NCI-H82 (cell line): Measurements from ENCODE around the gene CAMKMT.
"Not testable (repeated sequence)": the region's sequence is repeated elsewhere in the genome, so short reads cannot be mapped to it uniquely, and the experiment has no call there.

Source experiments
- DNase-seq: peaks from one replicate; lab custom pipeline; 2025; lab: John Stamatoyannopoulos, UW

CAMKMT gene

GRCh38 chr2:44550561-44550960 lies 188.8 kb downstream of the CAMKMT start:
- DNase-seq: no peak

GRCh38 chr2:44551497-44551896 lies 189.8 kb downstream of the CAMKMT start:
- no peak for DNase-seq

DNA sequence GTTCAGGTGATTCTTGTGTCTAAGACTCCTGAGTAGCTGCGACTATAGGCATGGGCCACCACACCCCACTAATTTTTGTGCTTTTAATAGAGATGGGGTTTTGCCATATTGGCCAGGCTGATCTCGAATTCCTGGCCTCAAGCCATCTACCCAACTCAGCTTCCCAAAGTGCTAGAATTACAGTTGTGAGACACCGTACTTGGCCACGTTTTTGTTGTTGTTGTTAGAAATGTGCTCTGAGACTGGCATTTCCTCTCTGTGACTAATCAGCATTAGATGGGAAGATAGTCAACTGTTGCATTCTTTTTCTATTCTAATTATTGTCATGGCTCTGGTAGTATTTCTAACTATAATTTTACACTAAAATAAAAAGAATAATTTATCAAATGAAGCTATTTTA lies 191.7 kb downstream of the CAMKMT start:
- no peak for DNase-seq

- DNase-seq: no peak
Measured at GRCh38 chr2:44555700-44556099, 194.0 kb downstream of the CAMKMT start.

DNA sequence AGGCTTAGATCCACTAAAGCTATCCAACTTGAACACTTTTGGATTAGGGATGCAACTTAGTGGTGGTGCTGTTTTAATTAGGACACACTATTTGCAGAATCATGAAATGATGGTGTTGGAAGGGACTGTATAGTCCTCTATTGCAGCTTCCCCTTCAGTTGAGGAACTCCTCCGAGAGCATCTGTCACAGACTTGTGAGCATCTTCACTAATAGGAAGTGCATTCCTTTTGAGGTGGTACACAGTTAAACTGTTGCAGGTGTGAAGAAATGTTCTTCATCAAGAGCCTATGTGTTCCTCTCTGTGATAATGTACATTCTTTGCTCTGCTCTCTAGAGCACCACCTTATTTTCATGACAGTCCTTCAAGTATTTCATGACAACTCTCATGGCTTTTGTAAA lies 197.4 kb downstream of the CAMKMT start:
- DNase-seq: no peak

- DNase-seq: peak; percentile 58
Measured at GRCh38 chr2:44560352-44560751, 198.6 kb downstream of the CAMKMT start.

DNA sequence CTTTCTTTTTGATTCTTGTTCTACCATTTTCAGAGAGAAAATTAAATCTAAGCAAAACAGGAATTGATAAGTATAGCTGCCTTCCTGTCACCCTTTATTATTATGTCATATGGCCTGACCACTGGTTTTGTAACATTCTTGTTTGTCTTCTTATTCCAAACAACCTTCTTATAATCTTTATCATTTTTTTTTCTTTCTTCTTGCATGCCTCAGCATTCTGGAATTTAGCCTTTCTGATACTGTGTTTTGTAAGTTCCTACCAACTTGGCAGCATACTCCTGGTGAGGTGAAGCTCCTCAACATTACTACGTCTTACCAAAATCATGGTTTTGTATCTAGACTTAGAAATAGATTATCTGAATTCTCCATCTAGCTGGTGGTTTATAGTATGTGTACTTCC lies 199.2 kb downstream of the CAMKMT start:
- no peak for DNase-seq

DNA sequence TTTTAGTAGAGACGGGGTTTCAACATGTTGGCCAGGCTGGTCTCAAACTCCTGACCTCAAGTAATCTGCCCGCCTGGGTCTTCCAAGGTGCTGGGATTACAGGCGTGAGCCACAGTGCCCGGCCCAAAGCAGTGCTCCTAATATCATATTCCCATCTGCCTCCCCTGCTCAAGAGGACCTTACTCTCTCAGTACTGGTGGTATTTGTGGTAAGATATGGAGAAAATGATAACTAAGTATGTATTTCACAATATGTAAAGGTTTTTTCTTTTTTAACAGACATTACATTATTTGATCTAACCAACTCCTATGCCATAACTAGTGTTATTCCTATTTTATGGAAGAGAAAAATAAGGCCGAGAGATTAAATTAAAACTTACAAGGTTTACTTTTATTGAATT lies 201.0 kb downstream of the CAMKMT start:
- no peak for DNase-seq

GRCh38 chr2:44564752-44565151 lies 203.0 kb downstream of the CAMKMT start:
- no peak for DNase-seq

DNA sequence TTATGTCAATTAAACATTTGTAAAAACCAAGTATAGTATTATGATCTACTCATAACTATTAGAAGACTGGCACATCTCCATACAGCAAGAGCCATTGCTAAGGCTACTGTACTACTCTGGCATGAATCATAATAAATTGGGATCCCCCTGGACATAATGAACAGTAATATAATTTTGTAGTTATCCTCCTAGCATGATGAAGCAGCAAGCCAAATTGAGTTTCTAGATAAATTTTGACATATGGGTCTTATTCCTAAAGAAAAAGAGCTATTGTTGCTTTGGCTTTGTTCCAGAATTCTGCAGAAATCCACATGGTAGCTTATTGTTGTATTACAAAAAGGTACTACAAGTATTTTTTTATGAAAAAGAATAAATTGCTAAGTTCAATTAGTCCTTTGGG lies 204.3 kb downstream of the CAMKMT start:
- DNase-seq: no peak

DNA sequence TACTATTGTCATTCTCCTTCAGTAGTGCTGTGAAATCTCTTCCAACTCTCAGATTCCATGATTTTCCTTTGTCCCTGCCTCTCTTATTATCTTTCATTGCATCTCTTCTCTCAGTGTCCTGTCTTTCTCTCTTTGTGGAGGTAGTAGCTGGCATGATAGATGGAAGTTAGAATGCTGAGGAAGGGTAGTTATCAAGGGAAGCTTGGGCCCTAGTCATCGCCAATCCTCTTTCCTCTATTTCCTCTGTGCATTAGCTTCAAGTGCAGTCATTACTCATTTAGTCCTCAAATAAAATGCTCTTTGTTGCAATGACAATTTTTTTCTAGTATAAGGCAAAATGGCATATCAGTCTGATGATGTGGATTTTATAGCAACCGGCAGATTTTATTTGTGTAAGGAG lies 207.7 kb downstream of the CAMKMT start:
- no peak for DNase-seq

- no peak for DNase-seq
Measured at GRCh38 chr2:44570271-44570670, 208.5 kb downstream of the CAMKMT start.

DNA sequence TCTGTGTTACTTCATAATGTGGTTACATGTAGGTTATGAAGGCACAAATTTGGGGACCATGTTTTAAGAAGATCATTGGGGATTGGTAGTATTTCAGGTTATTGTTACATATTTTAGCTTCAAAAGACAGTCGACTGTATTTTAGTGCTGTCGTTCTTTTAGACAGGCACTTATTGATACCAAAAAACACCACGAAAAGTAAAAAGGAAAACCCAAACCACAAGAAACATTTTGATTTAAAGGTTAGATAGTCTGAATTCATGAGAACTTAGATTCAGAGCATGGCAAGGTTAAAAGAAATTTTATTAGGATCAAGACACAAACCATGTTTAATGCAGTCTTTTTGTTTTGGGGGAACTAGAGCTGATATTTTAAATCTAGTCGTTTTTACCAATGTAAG lies 209.0 kb downstream of the CAMKMT start:
- no peak for DNase-seq

DNA sequence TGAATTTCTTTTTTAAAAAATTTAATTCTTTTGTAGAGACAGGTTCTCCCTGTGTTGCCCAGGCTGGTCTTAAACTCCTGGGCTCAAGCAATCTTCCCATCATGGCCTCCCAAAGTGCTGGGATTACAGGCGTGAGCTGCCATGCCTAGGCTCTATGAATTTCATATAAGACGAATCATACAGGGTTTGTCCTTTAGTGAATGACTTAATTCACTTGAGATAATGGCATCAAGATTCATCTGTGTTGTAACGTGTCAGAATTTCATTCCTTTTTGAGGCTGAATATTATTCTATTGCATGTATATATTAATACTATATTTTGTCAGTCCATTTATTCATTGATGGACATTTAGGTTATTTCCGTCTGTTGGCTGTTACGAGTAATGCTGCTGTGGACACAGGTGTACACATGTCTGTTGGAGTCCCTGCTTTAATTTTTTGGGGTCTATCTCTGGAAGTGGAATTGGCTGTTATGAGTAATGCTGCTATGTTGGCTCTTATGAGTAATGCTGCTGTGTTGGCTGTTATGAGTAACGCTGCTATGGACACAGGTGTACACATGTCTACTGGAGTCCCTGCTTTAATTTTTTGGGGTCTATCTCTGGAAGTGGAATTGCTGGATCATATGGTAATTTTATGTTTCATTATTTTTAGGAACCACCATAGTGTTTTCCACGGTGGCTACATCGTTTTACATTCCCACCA lies 210.6 kb downstream of the CAMKMT start:
- no peak for DNase-seq

DNA sequence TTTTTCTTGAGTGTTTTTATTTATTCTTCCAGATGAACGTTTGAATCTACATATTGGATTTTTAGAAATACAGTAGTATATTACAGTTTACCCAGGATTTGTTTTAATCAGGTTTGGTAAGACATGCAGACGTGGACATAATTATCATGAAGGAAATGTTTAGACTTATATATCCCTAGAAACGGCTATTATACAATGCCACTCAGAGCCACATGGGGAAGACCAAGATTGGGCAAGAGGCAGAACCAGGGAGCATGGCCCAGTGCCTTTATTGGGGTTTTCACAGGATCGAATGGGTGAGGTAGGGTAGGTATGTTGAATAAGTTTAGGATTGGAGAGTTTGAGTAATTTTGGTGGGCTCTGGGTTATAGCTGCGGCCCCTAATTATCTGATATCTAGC lies 212.2 kb downstream of the CAMKMT start:
- no peak for DNase-seq

- DNase-seq: no peak
Measured at GRCh38 chr2:44578471-44579093, 216.8 kb downstream of the CAMKMT start.

- no peak for DNase-seq
Measured at GRCh38 chr2:44579115-44579836, 217.5 kb downstream of the CAMKMT start.

- DNase-seq: no peak
Measured at GRCh38 chr2:44579837-44580230, 218.1 kb downstream of the CAMKMT start.

DNA sequence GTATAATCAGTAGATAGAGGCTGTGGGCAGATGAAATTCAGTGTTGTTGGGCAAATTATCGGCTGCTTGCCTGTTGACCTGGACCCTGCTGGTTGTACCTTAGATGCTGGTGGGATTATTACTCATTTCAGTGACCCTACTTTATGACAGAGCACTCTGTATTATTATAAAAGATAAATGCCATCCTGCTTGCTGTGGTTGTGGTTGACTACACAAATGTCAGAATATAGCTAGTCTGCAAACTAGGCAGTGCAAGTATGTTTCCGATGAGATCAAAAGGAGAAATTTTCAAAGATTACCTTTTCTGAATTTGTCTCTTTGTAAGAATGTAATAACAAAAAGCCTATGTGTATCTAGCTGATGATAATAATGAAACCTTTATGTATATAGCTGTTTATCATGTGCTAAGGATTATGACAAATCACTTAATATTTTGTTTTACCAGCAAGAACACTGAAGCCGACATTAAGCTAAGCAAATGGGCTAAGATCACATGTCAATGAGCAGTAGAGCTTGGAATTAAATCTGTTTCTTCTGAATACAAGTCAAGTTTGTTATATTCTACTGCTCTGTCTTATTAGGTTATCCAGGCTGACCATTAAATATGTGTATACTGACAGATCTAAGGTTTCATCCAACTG lies 219.2 kb downstream of the CAMKMT start:
- no peak for DNase-seq

DNA sequence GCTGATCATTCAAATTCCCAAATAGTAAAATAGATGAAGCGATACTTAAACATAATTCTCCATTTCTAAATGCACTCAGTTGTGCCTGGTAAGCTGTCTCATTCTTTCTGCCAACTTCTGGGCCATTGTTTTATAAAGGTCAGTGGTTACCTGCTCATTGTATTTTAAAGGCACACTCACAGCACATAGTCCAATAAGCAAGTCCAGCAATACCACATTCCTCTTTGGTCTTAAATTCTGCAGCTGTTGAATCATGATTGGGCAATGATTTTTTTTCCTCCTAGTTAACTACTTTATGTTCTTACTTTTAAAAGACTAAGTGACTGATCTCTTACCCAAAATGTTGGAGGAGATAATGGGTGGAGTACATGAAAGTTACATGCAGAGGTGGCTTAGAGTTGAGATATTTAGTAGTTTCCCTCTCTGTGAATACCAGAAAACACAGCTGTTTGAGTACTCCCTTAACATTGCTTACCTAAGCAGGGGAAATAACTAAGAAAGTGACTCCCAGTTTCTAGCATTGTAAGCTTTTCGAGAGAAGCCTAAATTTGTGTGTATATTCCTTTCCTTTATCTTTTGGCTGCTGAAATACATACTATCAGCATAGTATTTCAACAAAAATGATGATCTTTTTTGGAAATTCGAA lies 220.7 kb downstream of the CAMKMT start:
- DNase-seq: no peak

DNA sequence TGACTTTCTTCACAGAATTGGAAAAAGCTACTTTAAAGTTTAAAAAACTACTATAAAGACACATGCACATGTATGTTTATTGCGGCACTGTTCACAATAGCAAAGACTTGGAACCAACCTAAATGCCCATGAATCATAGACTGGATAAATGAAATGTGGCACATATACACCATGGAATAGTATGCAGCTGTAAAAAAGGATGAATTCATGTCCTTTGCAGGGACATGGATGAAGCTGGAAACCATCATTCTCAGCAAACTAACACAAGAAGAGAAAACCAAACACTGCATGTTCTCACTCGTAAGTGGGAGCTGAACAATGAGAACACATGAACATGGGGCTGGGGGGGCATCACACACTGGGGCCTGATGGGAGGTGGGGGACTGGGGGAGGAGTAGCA lies 233.9 kb downstream of the CAMKMT start:
- not testable (repeated sequence) for DNase-seq
